EH (cell line): ENCODE results near the gene SLC44A2.
A peak's percentile ranks its signal among the peaks of the same experiment; 100 is the strongest.

Experiments
- DNase-seq: peaks from one replicate; pipeline ENCODE4 v3.0.0-alpha.2; 2015; ENCODE audit warnings: low read depth

The SLC44A2 gene

GRCh38 chr19:10615429-10616023, 9.8 kb upstream of the SLC44A2 start:
- no peak for DNase-seq

DNA sequence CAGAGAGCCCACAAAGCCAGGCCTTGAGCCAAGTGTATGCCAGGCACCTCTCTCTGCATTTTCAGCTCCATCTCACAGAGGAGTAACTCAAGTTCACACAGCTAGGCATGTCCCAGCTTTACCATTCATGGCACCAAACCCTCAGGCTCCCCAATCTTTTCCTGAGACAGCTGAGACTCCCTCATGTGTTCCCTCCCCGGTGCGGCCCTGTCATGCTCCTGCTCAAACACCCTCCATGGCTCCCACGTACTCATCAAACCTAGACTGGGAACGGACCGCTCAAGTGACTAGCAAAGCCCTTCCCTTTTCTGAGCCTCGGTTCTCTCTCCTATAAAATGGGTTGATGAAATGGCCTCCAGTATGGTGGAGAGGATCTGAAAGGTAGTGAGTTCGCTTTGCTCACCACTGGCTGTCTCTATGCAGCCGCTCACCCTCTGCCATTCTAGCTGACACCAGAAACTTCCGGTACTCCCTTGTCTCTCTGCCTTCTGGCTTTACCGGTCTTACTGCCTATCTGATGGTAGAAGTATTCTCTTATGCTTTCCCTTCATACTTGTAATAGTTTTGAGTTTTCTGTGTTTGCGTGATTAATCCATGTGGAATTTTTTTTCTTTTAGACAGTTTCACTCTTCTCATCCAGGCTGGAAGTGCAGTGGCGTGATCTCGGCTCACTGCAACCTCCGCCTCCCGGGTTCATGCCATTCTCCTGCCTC, 7.8 kb upstream of the SLC44A2 start:
- peak; percentile 97 for DNase-seq

DNA sequence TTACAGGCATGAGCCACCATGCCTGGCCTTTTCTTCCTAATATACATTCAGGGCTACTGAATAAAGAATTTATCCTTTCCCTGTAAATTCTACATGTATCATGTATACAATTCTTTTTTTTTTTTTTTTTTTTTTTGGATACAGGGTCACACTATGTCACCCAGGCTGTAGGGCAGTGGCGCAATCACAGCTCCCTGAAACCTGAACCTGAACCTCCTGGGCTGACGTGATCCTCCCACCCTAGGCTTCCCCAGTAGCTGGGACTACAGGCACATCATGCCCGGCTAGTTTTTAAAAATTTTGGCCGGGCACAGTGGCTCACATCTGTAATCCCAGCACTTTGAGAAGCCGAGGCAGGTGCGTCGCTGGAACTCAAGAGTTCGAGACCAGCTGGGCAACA, 6.5 kb upstream of the SLC44A2 start:
- DNase-seq: no peak

- DNase-seq: peak; percentile 30
Measured at GRCh38 chr19:10620786-10621185, 4.6 kb upstream of the SLC44A2 start.

DNA sequence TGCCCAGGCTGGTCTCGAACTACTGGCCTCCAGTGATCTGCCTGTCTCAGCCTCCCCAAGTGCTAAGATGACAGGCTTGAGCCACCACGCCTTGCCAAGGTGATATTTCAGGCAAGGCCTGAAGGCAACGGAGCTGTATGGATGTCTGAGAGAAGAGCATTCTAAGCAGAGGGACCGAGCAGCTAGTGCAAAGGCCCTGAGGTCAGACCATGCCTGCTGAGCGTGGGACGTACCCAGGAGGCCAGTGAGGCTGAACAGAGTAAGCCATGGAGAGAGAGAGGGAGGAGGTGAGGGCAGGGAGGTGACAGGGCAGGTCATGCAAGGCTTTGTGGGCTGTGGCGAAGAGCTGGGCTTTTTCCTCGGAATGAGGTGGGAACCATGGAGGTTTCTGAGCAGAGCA, 3.4 kb upstream of the SLC44A2 start:
- no peak for DNase-seq

DNA sequence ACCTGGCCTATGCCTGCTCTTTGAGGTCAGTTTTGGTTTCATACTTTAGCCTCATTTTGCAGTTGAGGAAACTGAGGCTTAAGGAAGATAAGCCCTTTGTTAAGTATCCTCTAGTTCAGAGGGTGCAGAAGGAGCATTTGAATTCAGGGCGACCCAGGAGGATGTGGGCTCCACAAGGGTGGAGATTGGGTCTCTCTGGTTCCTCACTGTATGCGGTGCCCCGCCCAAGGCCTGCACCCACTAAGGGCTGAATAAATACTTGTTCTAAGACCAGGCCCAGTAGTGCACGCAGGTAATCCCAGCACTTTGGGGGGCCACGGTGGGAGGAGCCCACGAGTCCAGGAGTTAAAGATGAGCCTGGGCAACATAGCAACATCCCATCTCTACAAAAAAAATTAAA, 768 bp upstream of the SLC44A2 start:
- DNase-seq: no peak

DNA sequence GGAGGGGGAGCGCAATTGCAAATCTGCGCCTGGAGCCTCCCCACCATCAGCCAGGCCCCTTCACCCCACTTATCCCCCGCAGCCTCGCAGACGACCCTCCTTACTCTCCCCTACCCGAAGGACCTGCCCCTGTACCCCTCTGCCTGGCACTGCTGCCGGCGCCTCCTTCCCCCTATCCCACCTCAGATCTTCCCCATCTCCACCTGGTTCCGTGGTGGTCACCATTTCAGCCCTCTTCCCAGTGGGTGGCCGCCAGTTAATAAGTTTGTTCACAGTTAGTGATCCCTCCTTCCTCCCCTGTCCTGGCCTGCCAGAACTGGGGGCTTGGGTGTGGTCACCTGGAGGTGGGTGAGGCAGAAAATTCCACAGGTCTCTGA, 397 bp downstream of the SLC44A2 start:
- no peak for DNase-seq

- no peak for DNase-seq
Measured at GRCh38 chr19:10631874-10632273, 6.5 kb downstream of the SLC44A2 start.

DNA sequence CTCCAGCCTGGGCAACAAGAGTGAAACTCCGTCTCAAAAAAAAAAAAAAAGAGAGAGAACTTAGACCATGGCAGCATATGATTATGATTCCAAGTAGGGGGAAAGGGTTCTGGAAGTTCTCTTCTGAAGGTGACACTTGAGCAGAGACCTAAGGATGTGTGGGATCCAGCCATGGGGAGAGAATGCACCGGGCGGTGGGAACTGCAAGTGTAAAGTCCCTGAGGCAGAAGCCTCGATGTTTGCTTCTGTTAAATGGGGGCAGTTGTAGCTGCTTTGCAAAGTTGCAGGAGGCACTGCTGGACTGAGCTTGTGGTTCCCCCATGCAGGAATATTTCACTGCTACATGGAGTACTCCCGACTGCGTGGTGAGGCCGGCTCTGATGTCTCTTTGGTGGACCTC, 9.1 kb downstream of the SLC44A2 start:
- no peak for DNase-seq

DNA sequence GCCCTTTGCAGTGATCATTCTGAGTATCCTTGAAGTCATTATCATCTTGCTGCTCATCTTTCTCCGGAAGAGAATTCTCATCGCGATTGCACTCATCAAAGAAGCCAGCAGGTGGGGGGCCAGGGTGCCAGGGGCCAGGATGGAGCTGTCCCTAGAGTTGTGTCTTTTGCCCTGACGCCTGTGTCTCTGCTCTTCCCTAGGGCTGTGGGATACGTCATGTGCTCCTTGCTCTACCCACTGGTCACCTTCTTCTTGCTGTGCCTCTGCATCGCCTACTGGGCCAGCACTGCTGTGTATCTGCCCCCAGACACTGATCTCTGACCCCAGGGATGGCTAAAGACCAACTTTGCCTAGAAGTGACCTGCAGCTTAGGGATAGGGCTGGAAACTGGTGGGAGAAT, 9.6 kb downstream of the SLC44A2 start:
- DNase-seq: no peak

GRCh38 chr19:10636304-10636972, 11.1 kb downstream of the SLC44A2 start:
- DNase-seq: no peak

- no peak for DNase-seq
Measured at GRCh38 chr19:10637894-10638293, 12.5 kb downstream of the SLC44A2 start.

GRCh38 chr19:10639836-10640235, 14.5 kb downstream of the SLC44A2 start:
- DNase-seq: no peak

GRCh38 chr19:10640361-10640760, 15.0 kb downstream of the SLC44A2 start:
- DNase-seq: no peak

DNA sequence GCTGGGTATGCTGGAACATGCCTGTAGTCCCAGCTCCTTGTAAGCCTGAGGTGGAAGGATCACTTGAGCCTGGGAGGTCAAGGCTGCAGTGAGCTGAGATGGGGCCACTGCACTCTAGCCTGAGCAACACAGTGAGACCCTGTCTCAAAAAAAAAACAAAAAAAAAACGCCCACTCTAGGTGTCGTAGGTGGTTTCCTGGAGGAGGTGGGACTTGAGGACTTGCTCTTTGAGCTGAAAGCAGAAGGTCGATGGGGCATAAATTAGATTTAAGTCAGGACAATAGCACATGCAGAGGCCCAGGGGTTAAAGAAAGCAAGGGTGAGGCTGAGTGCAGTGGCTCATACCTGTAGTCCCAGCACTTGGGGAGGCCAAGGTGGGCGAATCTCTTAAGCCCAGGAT, 15.9 kb downstream of the SLC44A2 start:
- DNase-seq: no peak

DNA sequence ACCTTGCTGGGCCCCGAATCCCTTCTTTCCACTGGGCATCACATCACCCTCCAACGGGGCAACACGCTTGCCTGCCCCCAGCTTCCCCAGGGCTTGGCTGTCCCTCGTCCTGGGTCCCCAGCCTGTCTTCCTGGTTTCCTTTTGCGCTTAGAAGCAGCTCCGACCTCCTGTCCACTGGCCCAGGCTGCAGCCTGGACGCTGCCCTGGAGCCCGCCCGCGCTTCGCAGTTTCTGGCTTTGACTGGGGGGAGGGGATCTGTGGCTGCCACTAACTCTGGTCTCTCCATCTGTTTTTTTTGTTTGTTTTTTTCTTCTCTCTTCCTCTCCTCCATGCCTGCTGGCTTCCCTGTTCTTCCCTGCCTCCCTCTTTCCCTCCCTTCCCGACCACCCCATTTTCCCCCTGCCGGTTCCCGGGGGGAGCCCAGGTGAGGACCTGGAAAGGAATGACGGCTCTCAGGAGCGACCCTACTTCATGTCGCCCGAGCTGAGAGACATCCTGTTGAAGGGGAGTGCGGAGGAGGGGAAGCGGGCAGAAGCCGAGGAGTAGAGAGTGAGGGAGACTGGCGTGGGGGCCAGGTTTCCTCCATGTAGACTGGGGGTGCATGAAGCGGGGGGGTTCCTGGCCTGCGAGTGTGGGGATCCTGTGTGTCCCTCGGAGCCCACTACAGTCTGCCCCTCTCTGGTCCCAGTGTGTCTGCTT, 17.3 kb downstream of the SLC44A2 start:
- no peak for DNase-seq

- no peak for DNase-seq
Measured at GRCh38 chr19:10643172-10643967, 18.0 kb downstream of the SLC44A2 start.

DNA sequence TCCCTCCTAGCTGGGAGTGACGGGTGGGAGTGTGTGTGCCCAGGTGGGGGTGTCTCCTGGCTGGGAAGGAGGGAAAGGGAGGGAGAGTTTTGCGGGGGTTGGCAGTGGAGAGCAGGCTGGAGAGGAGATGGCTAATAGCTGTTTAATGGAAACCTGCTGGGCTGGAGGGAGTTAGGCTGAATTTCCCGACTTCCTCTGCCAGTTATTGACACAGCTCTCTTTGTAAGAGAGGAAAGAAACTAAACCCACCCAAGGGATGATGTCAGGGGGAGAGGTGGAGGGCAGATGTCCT, 18.6 kb downstream of the SLC44A2 start:
- DNase-seq: no peak

GRCh38 chr19:10644260-10645007, 19.1 kb downstream of the SLC44A2 start:
- DNase-seq: peak; percentile 80

DNA sequence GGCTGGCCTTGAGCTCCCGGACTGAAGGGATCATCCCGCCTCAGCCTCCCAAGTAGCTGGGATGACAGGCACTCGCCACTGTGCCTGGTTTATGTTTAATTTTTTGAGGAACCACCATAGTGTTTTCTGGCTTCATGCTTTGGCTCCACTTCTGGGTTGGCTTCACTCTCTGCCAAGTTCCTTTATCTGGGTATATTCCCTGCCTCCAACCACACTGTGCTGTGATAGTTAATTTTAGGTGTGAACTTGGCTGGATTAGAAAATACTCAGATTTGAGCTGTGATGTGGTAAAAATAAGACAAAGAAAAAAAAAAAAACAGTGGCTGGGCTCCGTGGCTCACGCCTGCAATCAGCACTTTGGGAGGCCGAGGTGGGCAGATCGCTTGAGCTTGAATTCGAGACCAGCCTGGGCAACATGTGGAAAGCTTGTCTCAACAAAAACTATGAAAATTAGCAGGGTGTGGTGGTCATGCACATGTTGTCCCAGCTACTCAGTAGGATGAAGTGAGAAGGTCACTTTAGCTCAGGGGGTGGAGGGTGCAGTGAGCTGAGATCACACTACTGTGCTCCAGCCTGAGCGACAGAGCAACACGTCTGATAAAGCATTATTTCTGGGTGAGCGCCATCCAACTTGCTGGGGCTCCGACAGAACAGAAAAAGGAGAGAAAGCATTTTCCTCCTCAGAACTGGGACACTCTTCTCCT, 21.3 kb downstream of the SLC44A2 start:
- DNase-seq: no peak

- no peak for DNase-seq
Measured at GRCh38 chr19:10648360-10648759, 23.0 kb downstream of the SLC44A2 start.
